CD4-positive, alpha-beta T cell treated with Interleukin-17A for 4 hours (primary cell): Measurements from ENCODE around the gene PNMT.

Source experiments
- DNase-seq: peaks from one replicate; pipeline ENCODE4 v3.0.0-alpha.2; 2020; ENCODE audit warnings: mixed read lengths

The PNMT gene

DNA sequence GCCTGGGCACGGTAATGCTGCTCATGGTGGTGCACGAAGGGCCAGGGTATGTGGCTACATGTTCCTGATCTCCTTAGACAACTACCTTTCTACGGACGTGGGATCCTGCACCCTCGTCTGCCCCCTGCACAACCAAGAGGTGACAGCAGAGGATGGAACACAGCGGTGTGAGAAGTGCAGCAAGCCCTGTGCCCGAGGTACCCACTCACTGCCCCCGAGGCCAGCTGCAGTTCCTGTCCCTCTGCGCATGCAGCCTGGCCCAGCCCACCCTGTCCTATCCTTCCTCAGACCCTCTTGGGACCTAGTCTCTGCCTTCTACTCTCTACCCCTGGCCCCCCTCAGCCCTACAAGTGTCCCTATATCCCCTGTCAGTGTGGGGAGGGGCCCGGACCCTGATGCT is 43.6 kb downstream of the PNMT start:
- no peak for DNase-seq

DNA sequence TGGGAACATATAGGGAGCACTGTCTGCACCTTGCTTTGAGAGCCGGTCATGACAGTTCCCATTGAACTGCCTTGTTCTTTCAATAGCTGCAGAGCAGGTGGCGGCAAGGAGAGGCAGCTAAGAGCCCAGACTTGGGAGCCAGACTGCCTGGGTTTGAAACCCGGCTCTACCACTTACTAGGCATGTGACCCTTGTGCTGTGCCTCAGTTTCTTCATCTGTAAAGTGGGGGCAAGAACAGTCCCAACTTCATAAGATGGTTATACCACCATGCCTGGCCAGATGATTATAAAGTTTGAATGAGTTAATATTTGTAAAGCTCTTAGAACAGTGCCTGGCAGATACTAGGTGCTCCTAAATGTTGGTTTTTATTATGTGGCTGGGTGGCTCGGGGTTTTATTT is 46.0 kb downstream of the PNMT start:
- DNase-seq: no peak

DNA sequence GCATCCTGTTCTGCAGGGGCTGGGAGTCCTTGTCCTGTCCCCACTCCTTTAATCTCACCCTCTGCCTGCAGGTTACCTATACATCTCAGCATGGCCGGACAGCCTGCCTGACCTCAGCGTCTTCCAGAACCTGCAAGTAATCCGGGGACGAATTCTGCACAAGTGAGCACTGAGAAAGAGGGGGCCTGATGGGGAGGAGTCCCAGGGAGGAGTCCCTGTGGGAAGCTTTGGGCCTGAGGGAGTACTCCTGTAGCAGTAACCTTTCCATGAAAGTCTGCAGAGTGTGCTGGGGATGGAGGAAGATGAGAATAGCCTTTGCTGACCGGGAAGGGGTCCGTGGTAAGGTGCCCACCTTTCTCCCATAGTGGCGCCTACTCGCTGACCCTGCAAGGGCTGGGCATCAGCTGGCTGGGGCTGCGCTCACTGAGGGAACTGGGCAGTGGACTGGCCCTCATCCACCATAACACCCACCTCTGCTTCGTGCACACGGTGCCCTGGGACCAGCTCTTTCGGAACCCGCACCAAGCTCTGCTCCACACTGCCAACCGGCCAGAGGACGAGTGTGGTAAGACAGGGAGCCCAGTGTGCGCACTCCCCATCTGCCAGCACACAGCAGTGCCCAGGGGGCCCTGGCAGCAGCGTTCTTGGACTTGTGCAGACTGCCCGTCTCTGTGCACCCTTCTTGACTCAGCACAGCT is 47.3 kb downstream of the PNMT start:
- DNase-seq: no peak

DNA sequence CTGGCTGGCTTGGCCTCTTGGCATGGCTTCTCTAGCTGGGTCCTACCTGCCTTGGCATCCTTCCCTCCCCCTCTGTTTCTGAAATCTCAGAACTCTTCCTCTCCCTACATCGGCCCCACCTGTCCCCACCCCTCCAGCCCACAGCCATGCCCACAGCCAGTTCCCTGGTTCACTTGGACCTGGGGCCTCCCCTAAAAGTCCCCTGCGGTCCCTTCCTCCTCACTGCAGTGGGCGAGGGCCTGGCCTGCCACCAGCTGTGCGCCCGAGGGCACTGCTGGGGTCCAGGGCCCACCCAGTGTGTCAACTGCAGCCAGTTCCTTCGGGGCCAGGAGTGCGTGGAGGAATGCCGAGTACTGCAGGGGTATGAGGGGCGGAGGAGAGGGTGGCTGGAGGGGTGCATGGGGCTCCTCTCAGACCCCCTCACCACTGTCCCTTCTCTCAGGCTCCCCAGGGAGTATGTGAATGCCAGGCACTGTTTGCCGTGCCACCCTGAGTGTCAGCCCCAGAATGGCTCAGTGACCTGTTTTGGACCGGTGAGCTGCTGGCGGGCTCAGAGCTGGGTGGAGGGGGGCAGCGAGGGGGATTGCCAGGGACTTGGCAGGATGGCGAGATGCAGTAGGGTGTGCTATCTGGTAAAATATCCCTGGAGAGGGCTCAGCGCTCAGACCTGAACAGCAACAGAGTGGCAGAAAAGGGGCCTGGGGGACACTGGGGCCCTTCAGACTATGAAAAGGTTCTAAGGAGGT is 48.0 kb downstream of the PNMT start:
- no peak for DNase-seq

DNA sequence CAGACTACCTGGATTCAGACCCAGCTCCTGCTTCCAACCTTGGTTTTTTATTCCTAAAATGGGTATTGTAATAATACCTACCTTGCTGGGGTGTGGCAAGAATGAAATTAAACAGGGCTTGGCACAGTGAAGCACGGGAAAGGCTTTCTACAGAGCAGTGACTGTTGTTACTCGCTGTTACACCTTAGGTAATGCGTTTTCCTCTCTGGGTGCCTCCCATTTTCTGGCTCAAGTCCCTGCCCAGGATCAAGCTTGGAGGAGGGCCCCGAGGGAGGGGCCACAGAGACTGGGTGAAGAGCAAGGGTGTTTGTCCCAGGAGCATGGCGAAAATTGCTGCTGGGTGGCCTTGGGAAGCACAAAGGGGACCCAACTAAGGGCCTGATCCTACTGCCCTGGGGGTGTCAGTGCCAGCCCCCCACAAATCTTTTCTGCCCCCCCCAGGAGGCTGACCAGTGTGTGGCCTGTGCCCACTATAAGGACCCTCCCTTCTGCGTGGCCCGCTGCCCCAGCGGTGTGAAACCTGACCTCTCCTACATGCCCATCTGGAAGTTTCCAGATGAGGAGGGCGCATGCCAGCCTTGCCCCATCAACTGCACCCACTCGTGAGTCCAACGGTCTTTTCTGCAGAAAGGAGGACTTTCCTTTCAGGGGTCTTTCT is 48.8 kb downstream of the PNMT start:
- DNase-seq: no peak

DNA sequence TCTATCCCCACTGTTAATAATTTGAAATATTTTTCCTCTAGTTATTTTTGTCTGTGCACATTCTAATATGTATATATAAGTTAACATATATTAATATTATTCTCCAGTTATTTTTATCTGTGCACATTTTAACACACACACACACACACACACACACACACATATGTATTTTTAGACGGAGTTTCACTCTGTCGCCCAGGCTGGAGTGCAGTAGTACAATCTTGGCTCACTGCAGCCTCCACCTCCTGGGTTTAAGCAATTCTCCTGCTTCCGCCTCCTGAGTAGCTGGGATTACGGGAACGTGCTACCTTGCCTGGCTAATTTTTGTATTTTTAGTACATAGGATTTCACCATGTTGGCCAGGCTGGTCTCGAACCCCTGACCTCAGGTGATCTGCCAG is 49.4 kb downstream of the PNMT start:
- no peak for DNase-seq

DNA sequence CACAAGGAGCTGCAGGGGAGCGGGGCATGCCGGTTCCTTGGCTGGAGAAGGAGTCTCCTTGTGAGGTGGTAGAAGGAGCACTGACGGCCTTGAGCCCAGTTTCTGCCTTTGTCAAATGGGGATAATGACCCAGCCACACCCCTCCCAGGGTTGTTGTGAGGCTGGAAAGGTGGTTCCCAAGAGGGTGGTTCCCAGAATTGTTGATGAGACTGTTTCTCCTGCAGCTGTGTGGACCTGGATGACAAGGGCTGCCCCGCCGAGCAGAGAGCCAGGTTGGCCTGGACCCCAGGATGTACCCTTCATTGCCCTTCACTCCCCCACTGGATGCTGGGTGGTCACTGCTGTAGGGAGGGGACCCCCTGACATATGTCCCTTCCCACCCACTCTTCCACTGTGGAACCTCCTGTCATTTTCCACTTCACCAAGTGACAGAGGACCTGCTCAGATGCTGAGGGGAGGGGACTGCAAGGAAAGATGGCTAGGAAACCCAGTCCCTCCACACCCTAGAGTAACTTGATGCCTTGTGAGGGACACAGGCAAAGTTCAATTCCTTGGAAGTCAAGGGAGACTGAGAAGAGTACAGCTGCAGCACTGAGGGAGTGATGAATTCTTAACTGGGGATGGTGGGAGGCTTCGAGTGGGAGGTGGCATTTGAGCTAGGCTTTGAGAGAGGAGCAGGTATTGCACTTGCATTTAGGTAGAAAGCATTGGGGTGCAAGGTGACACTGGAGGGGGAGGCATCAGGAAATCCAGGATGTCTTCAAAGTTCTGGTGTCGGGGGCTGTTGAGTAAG is 51.5 kb downstream of the PNMT start:
- DNase-seq: no peak
